Transverse colon (tissue), 4 donors: ENCODE measurements around the gene DENND2A. TPM values are rescaled to one million over a fixed set of nuclear protein-coding genes. Genes with fewer than 3 reads are reported as not detected.
"Not testable (repeated sequence)": the region's sequence is repeated elsewhere in the genome, so short reads cannot be mapped to it uniquely, and the experiment has no call there.

ENCODE experiments used
- DNase-seq: peaks from one replicate; pipeline ENCODE4 v3.0.0-alpha.2; 2019
- H3K27ac ChIP-seq, 4 donors: fragments of 200-600 bp; sonication (generic); 2 replicates each; pipeline ENCODE4 v1.5.1; 2016 to 2018; ENCODE audit warnings: inconsistent platforms in 4 of 4
- H3K27me3 ChIP-seq: fragments of 200-600 bp; sonication (generic); 2 replicates; pipeline ENCODE4 v1.5.1; 2017; ENCODE audit warnings: inconsistent platforms
- H3K36me3 ChIP-seq, 4 donors: fragments of 200-600 bp; sonication (generic); 2 replicates each; pipeline ENCODE4 v1.5.1; 2017 to 2019; ENCODE audit warnings: inconsistent platforms in 4 of 4
- H3K4me1 ChIP-seq, 4 donors: fragments of 200-600 bp; sonication (generic); 2 replicates each; pipeline ENCODE4 v1.5.1; 2017 to 2020; ENCODE audit warnings: inconsistent platforms in 4 of 4
- H3K4me3 ChIP-seq, 4 donors: fragments of 200-600 bp; sonication (generic); 1 replicate in 1 of 4; 2 replicates in 3 of 4; pipeline versions ENCODE4 v1.5.1 to v1.6.1; 2017 to 2019; ENCODE audit warnings: inconsistent platforms in 4 of 4
- H3K9me3 ChIP-seq, 2 donors: fragments of 200-600 bp; sonication (generic); 2 replicates each; pipeline ENCODE4 v1.5.1; 2017 to 2019; ENCODE audit warnings: inconsistent platforms in 2 of 2
- CTCF ChIP-seq, 5 experiments: fragments of 200-600 bp in 3 of 5; fragments of 450-650 bp in 2 of 5; sonication (generic) in 3 of 5; IDR thresholded peaks; 1 replicate in 2 of 5; 2 replicates in 3 of 5; pipeline ENCODE4 v1.5.1; 2016 to 2017; ENCODE audit warnings: antibody characterized with exemption in 5 of 5, inconsistent platforms in 3 of 5, mild to moderate bottlenecking in 2 of 5, moderate library complexity in 1 of 5
- EP300 ChIP-seq: sonication (generic); formaldehyde crosslinking; IDR thresholded peaks from one replicate; pipeline ENCODE4 v1.6.1; 2017; ENCODE audit warnings: antibody characterized with exemption, low read depth
- POLR2A ChIP-seq: fragments of 450-650 bp; IDR thresholded peaks from one replicate; pipeline ENCODE4 v1.6.1; 2016; ENCODE audit warnings: antibody characterized with exemption, mild to moderate bottlenecking, moderate library complexity
- POLR2AphosphoS5 ChIP-seq, 3 donors: sonication (generic); formaldehyde crosslinking; IDR thresholded peaks; one replicate each; pipeline ENCODE4 v1.6.1; 2016; ENCODE audit warnings: antibody characterized with exemption in 3 of 3
- WGBS, 2 donors: methylation state at CpG; one replicate each; pipeline ENCODE4 v1.1.5; 2018; ENCODE audit warnings: low coverage in 1 of 2; 5-methylcytosine and 5-hydroxymethylcytosine counted together
- in situ Hi-C, 4 donors: fragments of 200-750 bp; cut with MboI; loops; one replicate each; pipeline versions ENCODE4 v1.15.0 to v1.15.1; 2017; ENCODE audit warnings: low sequenced_read_pairs in 3 of 4, low pct_ligation_motif_present in 1 of 4, low pct_unique_long_range_greater_than_20kb in 1 of 4
- intact Hi-C: fragments of 100-400 bp; cut with DNase I; formaldehyde crosslinking; loops from one replicate; pipeline ENCODE4 v1.15.1; 2023; ENCODE audit warnings: low total_unique reads
- total RNA-seq, 4 donors: library from RNA; depleted of rRNA; stranded (reverse); fragments of >200 nt; gene quantifications; one replicate each; pipeline ENCODE4 v1.1.0, GENCODE V29; 2016

DENND2A gene
- total RNA-seq, 4 donors from 2014 or later, result 4.1 to 19.9 (median 7.1) TPM

- TF ChIP-seq POLR2AphosphoS5 (IDR thresholded peaks at IDR 0.05) (no peak), CTCF (IDR thresholded peaks at IDR 0.05) (no peak), POLR2A (no peak), EP300 (no peak)
- Histone ChIP-seq H3K9me3 (no peaks in the 10 kb centered on the region), H3K4me3 (no peak overlapping the region), H3K27ac (peak overlapping the region; percentile 21 to 81 (median 58)), H3K27me3 (no peaks in the 10 kb centered on the region), H3K36me3 (no peaks in the 10 kb centered on the region), H3K4me1 (peaks cover 0 to 25% (median 6%) of the 10 kb centered on the region in 4 donors)
- in situ Hi-C loops, result no loop called here
- intact Hi-C loops, result no loop called here
- no peak for DNase-seq
- WGBS, 2 donors, result 64% methylated on average over 6 of the region's 6 CpGs; no CpG with 5 or more reads in 1 of the 2 donors
Measured at GRCh38 chr7:140623980-140624379, 16.6 kb downstream of the DENND2A start.

- 33 to 68% methylated on average over 5 to 7 of the region's 7 CpGs for WGBS, 2 donors
Measured at GRCh38 chr7:140621401-140622021, 19.1 kb downstream of the DENND2A start.

GRCh38 chr7:140619915-140620510 is 20.6 kb downstream of the DENND2A start:
- H3K27me3 ChIP-seq, DNase-seq, in situ Hi-C loops, H3K4me3 ChIP-seq, H3K36me3 ChIP-seq, H3K4me1 ChIP-seq, intact Hi-C loops, H3K27ac ChIP-seq, H3K9me3 ChIP-seq: not testable (repeated sequence)
- 84 to 88% methylated on average over 10 to 11 of the region's 11 CpGs for WGBS, 2 donors

More at GRCh38 chr7:140621401-140622021, 19.1 kb downstream of the DENND2A start:
- Histone ChIP-seq H3K9me3 (no peaks in the 10 kb centered on the region), H3K27ac (no peak overlapping the region), H3K27me3 (no peaks in the 10 kb centered on the region), H3K4me3 (no peak overlapping the region), H3K4me1 (peaks cover 0 to 7% (median 3%) of the 10 kb centered on the region in 4 donors), H3K36me3 (no peaks in the 10 kb centered on the region)
- in situ Hi-C loops, result no loop called here
- intact Hi-C loops, result no loop called here
- no peak for DNase-seq
- TF ChIP-seq CTCF (IDR thresholded peaks at IDR 0.05) (no peak), POLR2A (no peak), POLR2AphosphoS5 (IDR thresholded peaks at IDR 0.05) (no peak), EP300 (no peak)

- intact Hi-C loops (no loop called here), in situ Hi-C loops (no loop called here)
- TF ChIP-seq POLR2A (no peak), POLR2AphosphoS5 (IDR thresholded peaks at IDR 0.05) (no peak), EP300 (no peak), CTCF (IDR thresholded peaks at IDR 0.05) (no peak)
Measured at GRCh38 chr7:140619176-140619575, 21.4 kb downstream of the DENND2A start.

More at GRCh38 chr7:140619176-140619575, 21.4 kb downstream of the DENND2A start:
- no peaks in the 10 kb centered on the region for H3K36me3 ChIP-seq
- no peaks in the 10 kb centered on the region for H3K4me1 ChIP-seq
- no peak overlapping the region for H3K4me3 ChIP-seq
- WGBS, 2 donors, result 78 to 80% methylated on average over 1 of the region's 1 CpG
- no peak overlapping the region for H3K27ac ChIP-seq
- H3K27me3 ChIP-seq, result no peaks in the 10 kb centered on the region
- DNase-seq, result no peak
- H3K9me3 ChIP-seq, result no peaks in the 10 kb centered on the region
